ENCODE results near the gene CHRNB1.

CHRNB1 gene

DNA sequence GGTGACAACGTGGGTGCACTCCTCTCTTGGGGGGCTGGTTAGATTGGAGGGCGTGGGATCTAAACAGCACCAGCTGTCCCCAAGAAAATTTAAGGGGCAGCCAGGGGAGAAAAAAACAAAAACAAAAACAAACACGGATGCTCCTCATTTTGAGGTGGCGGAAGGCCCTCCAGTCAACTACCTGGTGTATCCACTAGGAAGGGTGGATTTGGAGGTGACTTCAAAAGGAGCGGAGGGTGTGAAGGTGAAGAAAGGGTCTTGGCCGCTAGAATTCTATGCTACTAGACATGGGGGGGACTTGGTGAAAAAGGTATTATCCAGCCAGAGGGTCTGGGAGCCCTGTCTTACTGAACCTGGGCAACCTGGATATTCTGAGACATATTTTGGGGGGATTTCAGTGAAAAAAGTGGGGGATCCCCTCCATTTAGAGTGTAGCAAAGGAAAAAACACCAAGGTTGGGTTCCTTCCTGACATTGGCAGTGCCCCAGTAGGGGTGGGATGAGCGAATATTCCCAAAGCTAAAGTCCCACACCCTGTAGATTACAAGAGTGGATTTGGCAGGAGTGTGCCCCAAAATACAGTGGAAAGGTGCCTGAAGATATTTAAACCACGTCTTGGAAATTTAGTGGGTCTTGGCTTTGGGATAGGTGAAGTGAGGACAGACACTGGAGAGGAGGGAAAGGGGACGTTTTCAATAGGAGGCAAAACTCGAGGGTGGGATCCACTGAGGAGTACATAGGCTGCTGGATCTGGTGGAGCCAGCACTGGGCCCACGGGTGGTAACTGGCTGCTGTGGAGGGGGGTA, 6.0 kb upstream of the CHRNB1 start:
- DNase-seq (ENCODE audit: low spot score), result no peak

DNA sequence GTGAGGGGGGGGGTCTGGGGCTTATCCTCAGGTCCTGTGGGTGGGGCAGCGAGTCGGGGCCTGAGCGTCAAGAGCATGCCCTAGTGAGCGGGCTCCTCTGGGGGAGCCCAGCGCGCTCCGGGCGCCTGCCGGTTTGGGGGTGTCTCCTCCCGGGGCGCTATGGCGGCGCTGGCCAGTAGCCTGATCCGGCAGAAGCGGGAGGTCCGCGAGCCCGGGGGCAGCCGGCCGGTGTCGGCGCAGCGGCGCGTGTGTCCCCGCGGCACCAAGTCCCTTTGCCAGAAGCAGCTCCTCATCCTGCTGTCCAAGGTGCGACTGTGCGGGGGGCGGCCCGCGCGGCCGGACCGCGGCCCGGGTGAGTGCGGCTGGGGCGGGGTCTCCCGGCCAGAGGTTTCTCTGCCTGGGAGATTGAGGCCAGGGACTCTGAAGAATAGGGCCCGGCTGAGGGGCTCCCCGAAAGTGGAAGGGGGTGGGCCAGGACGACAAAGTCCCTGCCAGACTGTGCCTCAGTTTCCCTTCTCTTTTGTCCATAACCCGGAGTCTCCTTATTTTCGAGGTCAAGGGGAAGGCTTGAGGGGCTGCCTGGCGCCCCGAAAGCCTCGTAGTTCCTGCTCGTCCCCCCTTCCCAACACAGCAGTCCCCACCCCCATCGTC, 5.3 kb upstream of the CHRNB1 start, which contains the start of gene FGF11:
Gene FGF11, plus strand, starts transcription at position 51 of the 651 bp plus-strand sequence. Its CDS starts 109 bp downstream, at position 160.
- no peak for DNase-seq (ENCODE audit: low spot score)

DNA sequence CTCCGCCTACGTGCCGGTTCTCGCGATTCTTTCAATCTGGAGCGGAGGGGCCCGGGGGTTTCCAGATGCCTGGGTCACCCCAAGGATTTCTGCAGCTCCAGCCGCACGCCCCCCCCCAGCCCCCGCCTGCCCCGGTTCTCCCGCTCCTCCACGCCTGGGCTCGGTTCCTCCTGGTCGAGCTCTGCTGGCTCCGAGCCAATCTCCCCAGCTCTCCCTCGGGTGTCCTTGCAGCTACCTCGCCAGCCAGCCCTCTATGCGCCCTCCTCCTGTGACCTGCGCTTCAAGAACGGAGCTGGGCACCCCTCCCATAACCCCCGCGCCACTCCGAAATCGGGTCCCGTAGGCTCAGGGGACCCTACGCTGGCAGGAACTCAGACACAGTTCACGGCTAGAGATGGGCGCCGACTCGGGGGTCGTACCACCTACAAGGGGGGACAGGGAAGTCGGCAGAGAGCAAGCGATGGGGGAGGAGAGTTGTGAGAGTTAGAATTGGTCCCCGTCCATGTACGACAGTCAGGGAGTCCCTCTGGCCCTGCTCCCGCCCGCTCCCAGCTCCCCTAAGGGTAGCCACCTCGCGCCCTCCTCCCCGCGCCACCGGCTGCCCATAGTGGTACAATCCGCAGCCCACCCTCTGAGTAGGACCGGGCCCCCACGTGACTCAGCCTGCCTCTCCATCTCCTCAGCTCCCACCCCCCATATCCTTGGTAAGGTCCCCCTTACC, 4.6 kb upstream of the CHRNB1 start:
- no peak for DNase-seq (ENCODE audit: low spot score)

DNA sequence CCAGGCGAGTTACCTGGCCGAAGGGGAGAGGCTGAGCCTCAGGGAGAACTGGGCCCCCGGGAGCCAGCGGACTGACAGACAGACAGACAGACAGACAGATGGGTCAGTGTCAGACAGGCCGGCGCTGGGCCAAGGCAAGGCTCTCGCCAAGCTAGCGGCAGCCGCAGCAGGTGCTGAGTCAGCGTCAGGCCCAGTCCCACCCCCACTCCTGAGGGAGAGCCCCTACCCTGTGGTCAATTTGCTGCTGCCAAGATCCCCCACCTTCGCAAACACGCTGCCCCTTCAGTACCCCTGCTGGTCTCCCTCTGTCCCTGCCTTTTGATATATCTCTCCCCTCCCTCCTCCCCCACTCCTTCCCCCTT, 4.0 kb upstream of the CHRNB1 start:
- no peak for DNase-seq (ENCODE audit: low spot score)

DNA sequence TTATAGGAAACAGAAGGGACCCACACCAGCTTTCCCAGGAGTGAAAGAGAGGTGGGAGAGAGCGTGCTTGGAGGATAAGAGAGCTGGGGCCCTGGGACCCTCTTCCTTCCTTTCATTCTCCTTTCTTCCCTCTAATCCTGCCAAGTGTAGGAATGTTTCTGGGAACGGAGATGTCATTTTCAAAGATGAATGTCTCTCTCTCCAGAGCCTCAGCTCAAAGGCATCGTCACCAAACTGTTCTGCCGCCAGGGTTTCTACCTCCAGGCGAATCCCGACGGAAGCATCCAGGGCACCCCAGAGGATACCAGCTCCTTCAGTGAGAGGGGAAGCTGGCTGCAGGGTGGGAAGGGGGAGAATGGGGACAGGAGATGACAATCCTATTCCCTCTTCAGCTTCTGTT, 3.6 kb upstream of the CHRNB1 start:
- DNase-seq (ENCODE audit: low spot score), result no peak

DNA sequence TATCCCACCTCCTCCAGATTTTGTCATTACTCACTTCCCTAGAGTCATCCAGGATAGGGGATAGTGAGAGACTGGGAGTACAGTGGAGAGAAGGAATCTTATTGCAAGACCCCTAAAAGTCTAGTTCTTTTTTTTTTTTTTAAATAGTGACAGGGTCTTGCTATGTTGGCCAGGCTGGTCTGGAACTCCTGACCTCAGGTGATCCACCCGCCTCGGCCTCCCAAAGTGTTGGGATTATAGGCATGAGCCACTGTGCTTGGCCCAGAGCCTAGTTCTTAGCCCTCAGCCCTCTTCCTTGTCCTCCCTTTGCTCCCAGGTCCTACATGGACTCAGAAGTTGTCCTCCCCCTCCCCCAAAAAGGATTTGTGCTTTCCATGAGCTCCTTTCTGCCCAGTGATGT, 2.7 kb upstream of the CHRNB1 start:
- DNase-seq (ENCODE audit: low spot score), result no peak

DNA sequence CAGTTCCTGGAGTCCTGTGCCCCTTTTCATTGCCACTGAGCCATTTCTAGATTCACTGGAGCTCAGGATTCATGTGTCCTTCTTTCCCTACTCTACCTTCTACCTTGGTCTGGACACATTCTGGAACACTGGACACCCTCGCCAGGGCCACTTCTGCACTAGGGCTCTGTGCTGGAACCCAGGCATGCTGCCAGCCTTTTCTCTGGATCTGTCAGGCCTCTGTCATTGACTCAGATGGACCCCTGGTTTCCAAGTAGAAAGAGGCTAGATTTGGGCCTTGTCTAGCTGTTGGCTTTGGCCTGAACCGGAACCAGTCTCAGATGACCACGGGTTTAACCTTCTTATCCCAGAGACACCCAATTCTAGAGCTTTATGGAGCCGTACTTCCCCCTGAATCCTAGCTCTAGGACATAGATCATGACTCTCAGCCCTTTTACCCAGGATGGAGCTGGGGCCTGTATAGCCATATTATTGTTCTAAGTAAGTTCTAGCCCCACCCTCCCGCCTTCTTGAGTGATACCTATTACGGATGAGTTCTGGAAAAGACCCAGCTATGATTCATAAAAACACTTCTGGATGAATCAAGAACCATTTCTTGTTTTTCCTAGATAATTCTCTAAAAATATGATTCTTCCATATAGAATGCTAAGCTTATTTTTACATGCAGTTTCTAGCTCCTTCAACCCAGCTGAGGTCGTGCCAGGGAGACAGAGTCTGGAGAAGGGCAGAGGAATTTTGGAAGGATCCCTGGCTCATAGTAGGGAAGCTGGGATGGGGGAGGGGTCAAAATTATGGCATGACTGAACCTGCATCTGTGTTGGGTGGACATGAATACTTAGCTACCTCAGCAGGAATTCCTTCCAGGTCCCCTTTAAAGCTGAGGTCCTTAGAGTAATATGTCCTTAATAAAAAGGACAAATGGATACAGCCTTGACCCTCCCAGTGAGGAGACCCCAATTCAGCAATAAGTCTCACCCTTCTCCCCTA, 1.1 kb upstream of the CHRNB1 start:
- no peak for DNase-seq (ENCODE audit: low spot score)

DNA sequence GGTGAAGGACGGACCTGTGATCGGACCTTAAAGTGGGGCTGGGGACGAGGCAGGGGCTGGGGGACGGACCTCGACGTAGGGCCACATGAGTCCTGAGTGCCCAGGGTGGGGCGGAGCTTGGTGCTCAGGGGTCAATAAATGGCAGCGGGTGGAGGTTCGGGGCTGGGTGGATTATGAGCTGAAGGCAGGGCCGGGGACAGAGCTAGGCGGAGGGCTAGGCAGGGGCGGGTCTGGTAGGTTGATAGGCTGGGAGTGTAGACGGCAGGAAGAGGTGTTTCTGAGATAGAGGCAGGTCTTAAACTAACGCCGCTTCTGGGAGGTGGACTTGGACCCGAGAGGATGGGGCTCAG, 733 bp downstream of the CHRNB1 start:
- peak; percentile 28 for DNase-seq (ENCODE audit: low spot score)

DNA sequence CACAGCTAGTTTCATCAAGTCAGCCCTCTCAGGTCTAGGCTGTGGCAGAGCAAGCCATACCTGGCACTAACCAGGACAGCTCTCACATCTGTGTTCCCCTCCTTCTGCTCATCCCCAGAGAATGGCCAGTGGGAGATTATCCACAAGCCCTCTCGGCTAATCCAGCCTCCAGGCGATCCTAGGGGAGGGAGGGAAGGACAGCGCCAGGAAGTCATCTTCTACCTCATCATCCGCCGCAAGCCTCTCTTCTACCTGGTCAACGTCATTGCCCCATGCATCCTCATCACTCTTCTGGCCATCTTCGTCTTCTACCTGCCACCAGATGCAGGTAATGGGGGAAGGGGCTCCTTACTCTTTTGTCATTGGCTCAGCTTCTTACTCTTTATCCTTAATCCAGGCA, 3.6 kb downstream of the CHRNB1 start:
- no peak for DNase-seq (ENCODE audit: low spot score)

DNA sequence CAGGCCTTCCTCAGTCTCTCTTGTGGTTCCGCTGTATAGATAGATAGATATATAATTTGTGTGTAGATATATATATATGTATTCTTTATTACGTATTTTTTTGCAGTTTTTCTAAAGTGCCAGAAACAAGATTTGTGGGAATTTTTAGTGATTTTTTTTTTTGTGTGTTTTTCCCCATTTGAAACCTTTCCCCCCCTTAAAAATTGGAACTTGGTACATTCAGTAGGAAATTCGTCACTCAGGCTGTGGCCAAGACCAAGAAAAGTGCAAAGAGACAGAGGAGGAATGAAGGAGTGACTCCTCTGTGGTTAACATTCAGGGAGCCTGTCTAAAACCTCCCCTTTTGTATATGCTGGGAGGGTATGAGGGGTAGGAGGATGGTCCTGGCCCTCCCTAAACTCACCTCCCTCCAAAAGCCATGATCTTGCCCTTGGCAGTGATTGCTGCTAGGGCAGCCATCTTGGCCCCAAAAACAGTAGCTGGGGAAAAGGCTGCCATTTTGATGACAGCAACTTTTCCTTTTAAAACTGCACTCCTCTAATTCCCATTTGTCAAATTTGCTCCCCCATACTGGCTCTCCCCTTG, 15.2 kb downstream of the CHRNB1 start:
- DNase-seq (ENCODE audit: low spot score), result no peak

DNA sequence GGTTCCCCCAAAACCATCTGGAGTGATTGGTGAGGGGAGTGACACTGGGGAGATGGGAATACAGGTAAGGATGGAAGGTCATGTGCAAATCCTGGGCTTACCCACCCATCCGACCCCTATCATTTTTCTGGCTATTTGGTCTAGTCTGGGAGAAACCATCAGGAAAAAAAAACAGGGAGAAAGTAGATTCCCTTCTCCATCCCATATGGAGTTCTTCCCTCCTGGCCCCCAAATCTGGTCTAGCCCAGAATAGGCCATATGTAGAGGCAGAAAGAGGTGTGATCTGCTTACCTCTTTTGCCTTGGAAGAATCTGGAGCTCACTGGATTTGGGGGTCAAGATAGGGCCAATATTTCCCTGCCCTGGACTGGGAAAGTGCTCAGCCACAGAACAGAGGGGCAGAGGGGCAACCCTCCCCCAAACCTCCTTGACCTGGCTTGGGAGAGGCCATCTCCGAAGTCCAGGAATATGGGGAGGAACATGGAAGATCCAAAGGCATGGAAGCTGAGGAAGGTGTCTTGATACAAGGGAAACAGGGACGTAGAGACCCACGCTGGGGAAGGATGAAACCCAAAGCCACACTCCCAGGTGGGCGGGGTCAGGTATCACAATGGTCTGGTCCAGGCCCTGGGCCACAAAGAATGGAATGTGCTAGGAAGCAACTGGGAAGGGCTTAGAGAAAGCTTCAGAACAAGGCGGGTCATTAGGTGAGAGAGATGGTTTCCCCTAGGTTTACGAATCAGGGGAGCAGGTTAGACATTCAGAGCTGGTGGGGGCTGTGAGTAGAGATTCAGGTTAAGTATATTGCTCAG, 16.2 kb downstream of the CHRNB1 start:
- no peak for DNase-seq (ENCODE audit: low spot score)

DNA sequence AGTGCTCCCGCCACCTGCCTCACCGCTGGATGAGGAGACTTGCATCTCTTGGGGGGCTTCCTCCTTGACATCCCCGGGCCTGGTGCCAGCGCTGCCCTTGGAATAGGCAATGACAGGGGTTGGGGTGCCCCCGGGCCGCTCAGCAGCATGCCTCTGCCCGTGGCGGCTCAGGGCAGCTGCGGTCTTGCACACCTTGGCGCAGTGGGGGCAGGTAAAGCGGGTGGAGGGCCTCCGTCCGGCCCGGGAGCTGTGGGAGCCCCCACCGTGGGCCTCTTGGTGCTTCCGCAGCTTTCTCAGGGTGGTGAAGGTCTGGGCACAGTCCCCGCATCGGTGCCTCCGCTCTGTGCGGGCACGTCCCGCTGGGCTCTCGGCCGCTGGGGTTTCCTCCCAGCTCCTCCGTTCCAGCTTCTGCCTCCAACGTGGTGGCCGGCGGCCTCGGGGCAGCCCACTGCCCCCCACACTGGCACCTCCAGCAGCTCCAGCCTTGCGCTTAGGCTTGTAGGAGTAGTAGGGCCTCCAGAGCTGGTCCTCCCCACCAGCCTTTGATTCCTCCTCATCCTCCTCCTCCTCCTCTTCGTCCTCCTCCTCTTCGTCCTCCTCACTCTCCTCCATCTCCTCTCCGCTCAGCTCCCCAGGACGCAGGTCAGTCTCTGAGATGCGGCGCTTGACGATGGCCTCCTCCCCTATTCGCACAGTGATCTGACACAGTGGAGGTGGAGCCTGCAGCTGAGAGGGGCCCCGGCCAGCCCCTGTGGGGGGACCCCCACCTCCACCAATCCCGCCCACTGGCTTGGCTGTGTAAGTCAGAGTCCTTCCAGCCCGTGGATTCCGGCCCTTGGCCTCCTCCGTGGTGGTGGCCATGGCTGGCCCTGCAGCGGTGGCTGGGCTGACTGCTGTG, 17.9 kb downstream of the CHRNB1 start:
- DNase-seq (ENCODE audit: low spot score), result no peak

DNA sequence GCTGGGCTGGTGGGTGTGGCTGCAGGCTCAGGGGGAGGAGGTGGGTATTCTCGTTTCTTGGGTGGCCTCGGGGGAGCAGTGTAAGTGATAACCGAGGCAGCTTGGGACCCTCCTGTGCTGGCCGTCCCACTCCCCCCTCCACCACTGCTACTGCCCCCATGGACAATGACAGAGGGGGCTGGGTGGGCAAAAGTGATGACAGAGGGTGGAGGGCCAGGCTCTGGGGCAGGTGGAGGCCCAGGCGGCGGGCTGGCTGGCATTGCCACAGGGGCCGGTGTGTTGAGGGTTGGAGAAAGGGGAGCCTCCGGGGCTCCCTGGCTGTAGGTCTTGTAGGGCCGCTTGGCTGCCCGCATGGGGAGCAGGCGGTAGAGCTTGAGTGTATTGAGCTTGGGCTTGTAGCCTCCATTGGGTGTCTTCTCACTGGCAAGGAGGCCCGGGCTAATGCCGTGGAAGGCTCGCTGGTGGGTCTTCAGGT, 18.5 kb downstream of the CHRNB1 start:
- DNase-seq (ENCODE audit: low spot score), result no peak

DNA sequence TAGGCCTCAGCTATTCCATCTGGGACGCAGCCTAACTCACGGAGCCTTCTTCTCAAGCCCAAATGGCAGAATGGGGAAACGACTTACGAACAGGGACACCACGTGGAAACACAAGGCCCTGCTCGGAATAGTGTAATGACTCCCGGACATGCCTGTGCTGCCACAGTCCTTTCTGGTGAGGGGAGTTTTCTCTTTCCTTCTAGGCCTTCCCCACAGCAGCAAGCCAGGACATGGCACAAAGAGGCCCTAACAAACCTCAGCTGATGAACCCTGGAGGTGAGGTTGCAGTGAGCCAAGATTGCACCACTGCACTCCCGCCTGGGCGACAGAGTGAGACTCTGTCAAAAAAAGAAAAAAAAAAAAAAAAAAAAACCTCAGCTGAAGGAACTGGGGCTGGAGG, 19.2 kb downstream of the CHRNB1 start:
- no peak for DNase-seq (ENCODE audit: low spot score)

DNA sequence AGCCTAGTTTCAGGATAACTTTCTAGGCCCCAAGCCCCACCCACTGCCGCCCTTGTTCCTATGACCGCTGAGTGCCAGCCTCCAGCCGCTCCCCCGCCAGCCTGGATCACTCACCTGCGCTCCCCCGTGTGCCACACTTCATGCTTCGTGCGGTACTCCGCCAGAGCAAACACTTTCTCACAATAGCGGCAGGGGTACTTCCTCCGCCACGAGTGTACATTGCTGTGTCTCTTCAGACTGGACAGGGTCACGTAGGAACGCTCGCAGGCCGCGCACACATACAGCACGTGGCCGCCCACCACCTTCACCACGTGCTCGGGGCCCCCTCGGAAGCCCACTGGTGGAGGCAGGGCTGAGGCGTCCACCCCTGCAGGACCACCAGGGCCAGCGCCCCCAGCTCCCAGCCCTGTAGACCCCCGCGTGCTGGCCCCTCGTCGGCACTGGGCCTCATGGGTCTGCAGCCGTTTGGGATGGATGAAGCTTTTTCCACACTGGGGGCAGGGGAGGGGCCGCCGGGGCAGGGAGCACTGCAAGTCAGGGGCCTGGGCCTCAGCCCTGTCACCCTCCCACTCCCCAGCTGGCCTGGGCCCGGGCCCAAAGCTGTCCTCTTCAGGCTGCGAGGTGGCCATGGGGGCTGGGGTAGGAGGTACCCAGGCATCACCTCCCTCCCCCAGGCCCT, 20.9 kb downstream of the CHRNB1 start:
- DNase-seq (ENCODE audit: low spot score), result no peak

DNA sequence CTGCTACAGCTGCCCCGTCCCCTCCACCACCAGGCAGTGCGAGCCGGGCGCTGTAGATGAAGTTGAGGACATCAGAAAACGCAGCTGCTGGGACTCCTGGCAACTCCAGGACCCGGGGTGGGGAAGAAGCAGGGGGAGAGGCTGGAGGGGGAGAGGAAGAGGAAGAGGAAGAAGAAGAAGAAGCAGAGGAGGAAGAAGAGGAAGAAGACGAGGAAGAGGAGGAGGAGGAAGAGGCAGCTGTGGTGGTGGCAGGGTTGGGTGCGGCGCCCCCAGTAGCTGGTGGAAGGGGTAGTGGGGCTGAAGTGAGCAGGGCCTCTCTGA, 21.4 kb downstream of the CHRNB1 start:
- no peak for DNase-seq (ENCODE audit: low spot score)

DNA sequence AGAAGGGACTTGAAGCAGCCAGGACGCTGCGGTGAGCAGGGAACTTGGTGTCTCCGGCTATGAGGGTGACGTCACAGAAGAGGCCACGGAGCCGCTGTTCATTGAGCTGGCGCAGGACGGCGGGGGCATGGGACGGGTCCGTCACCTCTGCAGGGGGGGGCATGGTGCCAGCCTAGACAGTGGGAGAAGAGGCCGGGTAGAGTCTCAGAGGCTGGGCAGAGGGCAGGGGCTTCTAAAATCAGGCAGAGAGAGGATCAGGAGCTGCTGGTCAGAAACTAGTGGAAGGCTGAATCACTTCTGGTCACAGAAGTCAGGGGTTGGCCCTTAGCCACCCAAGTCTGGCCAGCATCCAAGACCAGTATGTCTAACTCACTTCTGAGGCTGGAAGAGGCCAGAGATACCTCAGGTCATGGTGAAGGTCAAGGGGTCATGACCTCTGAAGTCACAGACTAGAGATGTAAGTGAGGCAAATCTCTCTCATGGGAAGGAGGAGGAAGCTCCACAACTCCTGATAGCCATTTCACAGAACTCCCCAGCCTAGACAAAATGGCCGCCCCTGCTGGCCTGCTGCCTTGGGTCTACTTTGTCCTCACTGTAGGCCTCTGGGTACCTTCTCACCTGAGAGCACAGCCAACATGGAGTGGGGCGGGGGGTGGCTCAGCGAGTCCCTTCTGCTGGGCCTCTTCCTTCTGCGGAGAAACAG, 21.9 kb downstream of the CHRNB1 start:
- no peak for DNase-seq (ENCODE audit: low spot score)

DNA sequence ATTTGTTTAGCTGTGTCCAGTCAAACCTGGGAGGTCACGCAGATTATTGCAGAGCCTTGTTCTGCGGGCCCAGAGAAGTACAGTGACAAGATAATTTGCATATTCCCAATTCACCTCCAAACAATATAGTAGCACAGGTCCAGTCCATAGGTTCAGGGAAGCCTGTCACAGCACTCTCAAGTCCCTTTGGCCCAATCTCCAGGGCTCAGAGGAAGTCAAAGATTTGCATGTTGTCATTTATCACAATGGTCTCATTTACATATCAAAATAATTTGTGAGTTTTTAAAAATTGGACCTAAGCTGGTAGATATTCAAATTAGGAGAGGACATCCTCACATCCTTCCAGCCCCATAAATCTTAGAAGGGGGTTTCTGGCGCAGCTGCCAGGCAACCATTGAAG, 22.6 kb downstream of the CHRNB1 start:
- DNase-seq (ENCODE audit: low spot score), result no peak

DNA sequence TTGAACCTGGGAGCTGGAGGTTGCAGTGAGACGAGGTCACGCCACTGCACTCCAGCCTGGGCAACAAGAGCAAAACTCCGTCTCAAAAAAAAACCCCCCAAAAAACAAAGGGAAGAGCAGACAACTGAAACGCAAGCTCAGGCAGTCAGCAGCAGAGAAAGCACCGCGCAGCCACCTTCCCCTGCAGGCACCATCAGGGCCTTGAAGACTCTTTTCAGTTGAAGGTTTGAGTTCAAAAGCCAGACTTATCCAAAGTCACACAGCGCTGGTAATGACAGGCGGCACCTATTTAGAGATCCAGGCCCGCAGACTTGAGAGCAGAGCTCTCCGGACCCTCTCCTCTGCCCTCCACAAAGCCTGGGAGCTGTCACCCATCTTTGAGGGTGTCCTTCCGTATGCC, 23.4 kb downstream of the CHRNB1 start:
- DNase-seq (ENCODE audit: low spot score), result no peak

Data from CD4-positive, alpha-beta T cell treated with Interleukin-15 for 4 hours (primary cell).